Mucosa of rectum (tissue), 2 donors: ENCODE data around the gene ATP6V0E1.

Experiments used
- H3K27ac ChIP-seq, 2 donors: one replicate each; pipeline ENCODE4 v1.7.0; 2013; ENCODE audit warnings: inconsistent platforms in 2 of 2, low read depth in 2 of 2, low read length in 2 of 2
- H3K27me3 ChIP-seq, 2 donors: one replicate each; pipeline ENCODE4 v1.7.0; 2013; ENCODE audit warnings: low read length in 2 of 2; ENCODE audit not compliant: control insufficient read depth in 2 of 2, insufficient read depth in 2 of 2
- H3K36me3 ChIP-seq, 2 donors: one replicate each; pipeline ENCODE4 v1.7.0; 2013; ENCODE audit warnings: low read length in 2 of 2; ENCODE audit not compliant: control insufficient read depth in 2 of 2, insufficient read depth in 2 of 2
- H3K4me1 ChIP-seq, 2 donors: one replicate each; pipeline ENCODE4 v1.7.0; 2013; ENCODE audit warnings: low read length in 2 of 2, mild to moderate bottlenecking in 1 of 2; ENCODE audit not compliant: control insufficient read depth in 2 of 2, insufficient read depth in 2 of 2
- H3K4me3 ChIP-seq, 2 donors: one replicate each; pipeline ENCODE4 v1.7.0; 2013; ENCODE audit warnings: low read length in 2 of 2
- H3K9ac ChIP-seq, 2 donors: one replicate each; pipeline ENCODE4 v1.7.0; 2013; ENCODE audit warnings: low read length in 2 of 2, low read depth in 1 of 2, mild to moderate bottlenecking in 1 of 2
- H3K9me3 ChIP-seq, 2 donors: one replicate each; pipeline ENCODE4 v1.7.0; 2013; ENCODE audit warnings: low read length in 2 of 2; ENCODE audit not compliant: control insufficient read depth in 2 of 2
- donor health status: healthy.
- donor health status: Normal muscosa, but diverticular disease.

ATP6V0E1 gene

GRCh38 chr5:172943906-172944305 is 39.7 kb upstream of the ATP6V0E1 start:
- no peak overlapping the region for H3K9ac ChIP-seq
- no peaks in the 10 kb centered on the region for H3K9me3 ChIP-seq
- no peak overlapping the region for H3K27ac ChIP-seq
- no peaks in the 10 kb centered on the region for H3K4me1 ChIP-seq
- H3K27me3 ChIP-seq, result no peaks in the 10 kb centered on the region
- no peak overlapping the region for H3K4me3 ChIP-seq
- H3K36me3 ChIP-seq, result peaks cover 34 to 50% of the 10 kb centered on the region in 2 donors

GRCh38 chr5:172944741-172945140 is 38.8 kb upstream of the ATP6V0E1 start:
- no peak overlapping the region for H3K27ac ChIP-seq
- no peaks in the 10 kb centered on the region for H3K4me1 ChIP-seq

GRCh38 chr5:172945151-172945550 is 38.4 kb upstream of the ATP6V0E1 start:
- peaks cover 38 to 49% of the 10 kb centered on the region in 2 donors for H3K36me3 ChIP-seq
- no peak overlapping the region for H3K27ac ChIP-seq
- no peaks in the 10 kb centered on the region for H3K27me3 ChIP-seq
- no peaks in the 10 kb centered on the region for H3K9me3 ChIP-seq
- no peak overlapping the region for H3K4me3 ChIP-seq
- no peaks in the 10 kb centered on the region for H3K4me1 ChIP-seq
- no peak overlapping the region for H3K9ac ChIP-seq

More at GRCh38 chr5:172944741-172945140, 38.8 kb upstream of the ATP6V0E1 start:
- H3K27me3 ChIP-seq, result no peaks in the 10 kb centered on the region
- H3K4me3 ChIP-seq, result no peak overlapping the region
- H3K9ac ChIP-seq, result no peak overlapping the region
- no peaks in the 10 kb centered on the region for H3K9me3 ChIP-seq
- peaks cover 38 to 50% of the 10 kb centered on the region in 2 donors for H3K36me3 ChIP-seq

- Histone ChIP-seq H3K4me3 (no peak overlapping the region), H3K9ac (no peak overlapping the region), H3K36me3 (peaks cover 39 to 51% of the 10 kb centered on the region in 2 donors), H3K9me3 (no peaks in the 10 kb centered on the region), H3K4me1 (no peaks in the 10 kb centered on the region), H3K27me3 (no peaks in the 10 kb centered on the region), H3K27ac (no peak overlapping the region)
These were observed 37.4 kb upstream of the ATP6V0E1 start for GRCh38 chr5:172946146-172946545.

- no peaks in the 10 kb centered on the region for H3K9me3 ChIP-seq
- no peak overlapping the region for H3K27ac ChIP-seq
- no peaks in the 10 kb centered on the region for H3K4me1 ChIP-seq
- peaks cover 35 to 52% of the 10 kb centered on the region in 2 donors for H3K36me3 ChIP-seq
- no peak overlapping the region for H3K9ac ChIP-seq
- H3K27me3 ChIP-seq, result no peaks in the 10 kb centered on the region
- no peak overlapping the region for H3K4me3 ChIP-seq
These were observed 34.1 kb upstream of the ATP6V0E1 start for GRCh38 chr5:172949426-172949825.

GRCh38 chr5:172950176-172950965 is 33.2 kb upstream of the ATP6V0E1 start:
- peaks cover 29 to 45% of the 10 kb centered on the region in 2 donors for H3K36me3 ChIP-seq
- H3K27me3 ChIP-seq, result no peaks in the 10 kb centered on the region
- no peaks in the 10 kb centered on the region for H3K4me1 ChIP-seq
- no peak overlapping the region for H3K9ac ChIP-seq
- no peaks in the 10 kb centered on the region for H3K9me3 ChIP-seq
- H3K4me3 ChIP-seq, result no peak overlapping the region
- H3K27ac ChIP-seq, result no peak overlapping the region

GRCh38 chr5:172951371-172952033 is 32.1 kb upstream of the ATP6V0E1 start:
- Histone ChIP-seq H3K4me1 (no peaks in the 10 kb centered on the region), H3K27ac (no peak overlapping the region), H3K27me3 (no peaks in the 10 kb centered on the region), H3K4me3 (no peak overlapping the region), H3K9me3 (no peaks in the 10 kb centered on the region), H3K9ac (no peak overlapping the region), H3K36me3 (peaks cover 21 to 35% of the 10 kb centered on the region in 2 donors)

GRCh38 chr5:172952034-172952511 is 31.5 kb upstream of the ATP6V0E1 start:
- no peak overlapping the region for H3K27ac ChIP-seq
- H3K9ac ChIP-seq, result no peak overlapping the region
- H3K4me1 ChIP-seq, result no peaks in the 10 kb centered on the region
- H3K27me3 ChIP-seq, result no peaks in the 10 kb centered on the region
- H3K9me3 ChIP-seq, result no peaks in the 10 kb centered on the region
- peaks cover 20 to 33% of the 10 kb centered on the region in 2 donors for H3K36me3 ChIP-seq
- H3K4me3 ChIP-seq, result no peak overlapping the region

- Histone ChIP-seq H3K27ac (no peak overlapping the region), H3K9me3 (no peaks in the 10 kb centered on the region), H3K4me1 (no peaks in the 10 kb centered on the region), H3K36me3 (peaks cover 16 to 25% of the 10 kb centered on the region in 2 donors), H3K4me3 (no peak overlapping the region), H3K9ac (no peak overlapping the region), H3K27me3 (no peaks in the 10 kb centered on the region)
These were observed 29.5 kb upstream of the ATP6V0E1 start for GRCh38 chr5:172953776-172954675.
